Mesothelial cell of epicardium (in vitro differentiated cells): ENCODE measurements around the gene DRC7. TPM values are rescaled to one million over a fixed set of nuclear protein-coding genes. Genes with fewer than 3 reads are reported as not detected.

Experiments
- DNase-seq, 2 experiments: peaks; one replicate each; pipeline ENCODE4 v3.0.0; 2021; ENCODE audit warnings: low spot score in 2 of 2; ENCODE audit not compliant: unreplicated experiment in 2 of 2
- H3K27ac Mint-ChIP-seq: 2 replicates; pipeline ENCODE4 v1.8.0; 2021; ENCODE audit warnings: mixed read lengths
- H3K27me3 Mint-ChIP-seq: 2 replicates; pipeline ENCODE4 v1.8.0; 2021; ENCODE audit warnings: low read depth, mixed read lengths
- H3K36me3 Mint-ChIP-seq: 2 replicates; pipeline ENCODE4 v1.8.0; 2021; ENCODE audit warnings: mixed read lengths
- H3K4me1 Mint-ChIP-seq: 2 replicates; pipeline ENCODE4 v1.8.0; 2021; ENCODE audit warnings: mixed read lengths
- H3K4me3 Mint-ChIP-seq: 2 replicates; pipeline ENCODE4 v1.8.0; 2021; ENCODE audit warnings: mild to moderate bottlenecking, moderate library complexity, mixed read lengths
- H3K9me3 Mint-ChIP-seq: 2 replicates; pipeline ENCODE4 v1.8.0; 2021; ENCODE audit warnings: mixed read lengths
- total RNA-seq: library from RNA; stranded (reverse); gene quantifications from 3 replicates; pipeline ENCODE4 v1.2.1, GENCODE V29; 2021
- TF ChIP-seq, protein P1 (sequence below): fragments of 200-600 bp; sonication (generic); IDR thresholded peaks from one replicate; pipeline ENCODE4 v1.5.0; 2021; ENCODE audit warnings: antibody characterized with exemption; ENCODE audit not compliant: unreplicated experiment

The DRC7 gene
- total RNA-seq, 1 donor from 2014 or later: not detected

DNA sequence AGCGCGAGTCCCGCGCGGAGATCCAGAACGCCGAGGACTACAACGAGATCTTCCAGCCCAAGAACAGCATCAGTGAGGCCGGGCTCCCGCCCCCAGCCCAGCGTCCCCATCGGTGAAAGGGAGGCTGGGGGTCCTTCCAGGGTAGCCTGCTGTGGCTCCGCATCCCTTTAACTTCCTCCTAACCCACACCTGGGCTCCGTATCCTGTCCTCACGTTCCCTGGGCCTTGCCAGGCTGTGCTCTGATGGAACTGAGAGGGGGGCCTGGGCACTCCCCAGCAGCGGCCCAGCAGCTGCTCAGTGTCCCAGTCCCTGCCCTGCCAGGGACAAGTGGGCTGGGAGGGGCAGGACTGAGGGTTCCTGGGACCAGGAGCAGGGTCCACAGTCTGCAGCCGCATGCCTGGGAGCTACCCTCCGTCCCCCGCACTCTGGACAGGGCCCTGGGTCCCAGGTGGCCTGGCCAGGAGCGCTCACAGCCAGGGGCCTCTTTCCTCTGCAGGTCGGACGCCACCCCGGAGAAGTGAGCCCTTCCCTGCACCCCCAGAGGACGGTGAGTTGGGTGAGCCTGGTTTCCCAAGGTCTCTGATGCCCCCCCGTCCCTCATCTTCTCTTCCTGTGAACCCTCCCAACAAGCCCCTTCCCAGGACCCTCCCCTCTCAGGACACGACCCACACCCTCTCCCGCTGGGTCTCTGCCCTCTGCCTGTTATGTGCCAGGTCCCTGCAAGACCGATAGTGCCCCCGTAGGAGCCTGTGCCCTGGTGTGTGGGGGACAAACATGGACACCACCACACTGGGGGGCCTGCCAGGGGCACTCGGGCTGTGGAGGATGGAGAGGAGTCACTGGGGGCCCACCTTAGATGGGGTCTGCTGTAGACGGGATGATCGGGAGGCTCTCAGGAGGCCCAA lies 59.1 kb downstream of the DRC7 start:
- no peak overlapping the region for H3K4me3 Mint-ChIP-seq
- DNase-seq: no peak
- H3K27me3 Mint-ChIP-seq: no peaks in the 10 kb centered on the region
- peaks cover 9% of the 10 kb centered on the region for H3K36me3 Mint-ChIP-seq
- H3K9me3 Mint-ChIP-seq: no peaks in the 10 kb centered on the region
- no peak overlapping the region for H3K27ac Mint-ChIP-seq
- peaks cover 5% of the 10 kb centered on the region for H3K4me1 Mint-ChIP-seq
- TF ChIP-seq, protein P1, sequence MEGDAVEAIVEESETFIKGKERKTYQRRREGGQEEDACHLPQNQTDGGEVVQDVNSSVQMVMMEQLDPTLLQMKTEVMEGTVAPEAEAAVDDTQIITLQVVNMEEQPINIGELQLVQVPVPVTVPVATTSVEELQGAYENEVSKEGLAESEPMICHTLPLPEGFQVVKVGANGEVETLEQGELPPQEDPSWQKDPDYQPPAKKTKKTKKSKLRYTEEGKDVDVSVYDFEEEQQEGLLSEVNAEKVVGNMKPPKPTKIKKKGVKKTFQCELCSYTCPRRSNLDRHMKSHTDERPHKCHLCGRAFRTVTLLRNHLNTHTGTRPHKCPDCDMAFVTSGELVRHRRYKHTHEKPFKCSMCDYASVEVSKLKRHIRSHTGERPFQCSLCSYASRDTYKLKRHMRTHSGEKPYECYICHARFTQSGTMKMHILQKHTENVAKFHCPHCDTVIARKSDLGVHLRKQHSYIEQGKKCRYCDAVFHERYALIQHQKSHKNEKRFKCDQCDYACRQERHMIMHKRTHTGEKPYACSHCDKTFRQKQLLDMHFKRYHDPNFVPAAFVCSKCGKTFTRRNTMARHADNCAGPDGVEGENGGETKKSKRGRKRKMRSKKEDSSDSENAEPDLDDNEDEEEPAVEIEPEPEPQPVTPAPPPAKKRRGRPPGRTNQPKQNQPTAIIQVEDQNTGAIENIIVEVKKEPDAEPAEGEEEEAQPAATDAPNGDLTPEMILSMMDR: no peak

DNA sequence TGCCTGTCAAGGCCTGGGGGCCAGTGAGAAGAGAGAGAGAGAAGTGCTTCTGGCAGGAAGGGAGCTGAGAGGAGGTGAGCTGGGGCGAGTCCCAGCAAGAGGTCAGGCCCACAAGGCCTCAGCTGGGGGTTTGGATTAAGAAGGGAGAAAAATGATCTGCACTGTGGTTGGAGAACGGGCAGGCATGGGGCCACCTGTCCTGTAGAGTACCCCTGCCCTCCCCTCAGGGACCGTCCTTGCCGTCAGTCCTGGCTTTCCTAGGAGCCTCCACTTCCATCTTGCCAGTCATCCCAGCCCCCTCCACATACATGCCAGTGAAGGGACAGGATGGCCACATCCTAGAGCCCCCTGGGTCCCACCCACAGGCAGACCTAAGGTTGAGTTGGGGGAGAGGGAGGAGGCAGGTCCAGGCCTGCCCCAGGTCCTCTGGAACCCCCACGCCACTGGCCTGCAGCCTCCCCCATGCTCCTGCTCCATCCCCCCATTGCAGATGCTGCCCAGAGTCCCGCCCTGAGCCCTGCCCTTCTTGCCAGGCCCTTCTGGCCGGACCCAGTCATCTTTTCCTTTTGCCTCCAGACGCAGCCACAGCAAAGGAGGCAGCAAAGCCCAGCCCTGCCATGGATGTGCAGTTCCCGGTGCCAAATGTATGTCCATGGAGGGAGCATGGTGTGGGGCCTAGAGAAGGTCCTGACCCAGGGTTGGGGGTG lies 59.9 kb downstream of the DRC7 start:
- Mint-ChIP-seq H3K27ac (no peak overlapping the region), H3K4me3 (no peak overlapping the region), H3K27me3 (no peaks in the 10 kb centered on the region), H3K4me1 (peaks cover 4% of the 10 kb centered on the region), H3K36me3 (peaks cover 9% of the 10 kb centered on the region), H3K9me3 (no peaks in the 10 kb centered on the region)
- TF ChIP-seq, protein P1: no peak
- DNase-seq: no peak

DNA sequence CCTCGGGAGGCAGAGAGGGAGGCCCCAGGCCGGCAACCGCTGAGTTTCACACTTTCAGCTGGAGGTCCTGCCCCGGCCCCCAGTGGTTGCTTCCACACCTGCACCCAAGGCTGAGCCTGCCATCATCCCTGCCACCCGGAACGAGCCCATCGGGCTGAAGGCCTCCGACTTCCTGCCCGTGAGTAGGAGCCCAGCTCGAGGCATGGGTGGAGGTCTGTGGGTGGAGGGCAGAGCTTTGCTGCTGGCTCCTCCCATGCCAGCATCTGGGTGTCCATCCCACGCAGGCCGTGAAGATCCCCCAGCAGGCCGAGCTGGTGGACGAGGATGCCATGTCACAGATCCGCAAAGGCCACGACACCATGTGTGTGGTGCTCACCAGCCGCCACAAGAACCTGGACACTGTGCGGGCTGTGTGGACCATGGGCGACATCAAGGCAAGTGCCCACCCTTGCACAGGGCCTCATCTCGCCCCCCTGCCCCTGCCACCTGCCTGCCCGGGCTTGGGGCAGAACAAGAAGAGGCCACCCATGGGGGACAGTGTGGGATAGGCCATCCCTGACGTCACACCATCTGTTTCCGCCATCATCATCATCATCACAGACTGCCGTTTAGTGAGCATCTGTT lies 60.6 kb downstream of the DRC7 start:
- Mint-ChIP-seq H3K27me3 (no peaks in the 10 kb centered on the region), H3K9me3 (no peaks in the 10 kb centered on the region), H3K27ac (no peak overlapping the region), H3K4me1 (peaks cover 9% of the 10 kb centered on the region), H3K4me3 (no peak overlapping the region), H3K36me3 (peaks cover 14% of the 10 kb centered on the region)
- no peak for DNase-seq
- TF ChIP-seq, protein P1: no peak

DNA sequence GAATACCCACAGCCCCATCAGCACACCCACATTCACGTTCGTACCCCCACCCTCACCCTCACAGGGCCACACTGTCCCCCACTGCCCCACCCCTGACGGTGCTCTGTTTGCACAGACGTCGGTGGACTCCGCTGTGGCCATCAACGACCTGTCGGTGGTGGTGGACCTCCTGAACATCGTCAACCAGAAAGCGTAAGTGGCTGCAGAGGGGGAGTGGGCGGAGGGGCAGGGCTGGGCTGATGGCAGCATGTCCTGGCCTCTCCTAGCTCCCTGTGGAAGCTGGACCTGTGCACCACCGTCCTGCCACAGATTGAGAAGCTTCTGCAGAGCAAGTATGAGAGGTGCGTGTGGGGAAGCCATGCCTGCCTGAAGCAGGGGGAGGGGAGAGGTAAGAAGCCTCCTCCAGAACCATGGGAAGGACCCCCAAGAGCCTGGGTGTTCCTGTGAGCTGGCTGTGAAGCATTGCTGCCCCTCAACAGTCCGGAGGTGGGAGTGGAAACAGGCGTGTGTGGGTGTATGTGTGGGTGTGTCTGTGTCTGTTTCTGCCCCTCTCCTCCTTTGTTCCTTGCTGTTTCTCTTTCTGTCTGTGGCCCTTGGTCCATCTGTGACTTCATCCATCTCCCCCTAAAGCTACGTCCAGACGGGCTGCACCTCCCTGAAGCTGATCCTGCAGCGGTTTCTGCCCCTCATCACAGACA lies 61.3 kb downstream of the DRC7 start:
- no peaks in the 10 kb centered on the region for H3K27me3 Mint-ChIP-seq
- peaks cover 14% of the 10 kb centered on the region for H3K36me3 Mint-ChIP-seq
- no peak overlapping the region for H3K27ac Mint-ChIP-seq
- H3K4me1 Mint-ChIP-seq: peaks cover 9% of the 10 kb centered on the region
- no peak for DNase-seq
- H3K9me3 Mint-ChIP-seq: no peaks in the 10 kb centered on the region
- no peak overlapping the region for H3K4me3 Mint-ChIP-seq
- TF ChIP-seq, protein P1: no peak
